HG03025 (cell line): ENCODE measurements around the gene FAS.

Source experiments
- ATAC-seq: cut with Tn5 transposase; IDR thresholded peaks from one replicate; pipeline ENCODE4 v1.9.1; 2021; ENCODE audit warnings: mild to moderate bottlenecking, moderate library complexity; ENCODE audit not compliant: unreplicated experiment, low FRiP score

FAS gene

DNA sequence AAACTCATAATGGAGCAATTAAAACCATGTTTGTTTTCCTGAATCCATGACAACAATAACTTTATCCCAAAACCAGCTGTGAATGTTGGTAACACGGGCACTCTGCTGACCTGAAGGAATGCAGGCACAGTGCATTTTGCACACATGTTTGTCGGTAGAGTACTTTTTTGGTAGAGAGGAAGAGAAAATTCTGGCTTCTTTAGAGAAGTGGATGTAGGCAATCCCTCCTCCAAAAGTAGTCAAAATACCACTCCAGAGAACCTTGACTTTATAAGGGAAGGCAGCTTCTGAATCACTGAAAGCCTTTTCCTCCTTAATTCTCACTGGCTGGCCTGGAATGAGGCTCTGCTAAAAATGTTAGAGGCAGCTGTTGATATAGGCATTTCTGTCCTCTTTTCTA lies 22.2 kb upstream of the FAS start:
- ATAC-seq, result no peak

DNA sequence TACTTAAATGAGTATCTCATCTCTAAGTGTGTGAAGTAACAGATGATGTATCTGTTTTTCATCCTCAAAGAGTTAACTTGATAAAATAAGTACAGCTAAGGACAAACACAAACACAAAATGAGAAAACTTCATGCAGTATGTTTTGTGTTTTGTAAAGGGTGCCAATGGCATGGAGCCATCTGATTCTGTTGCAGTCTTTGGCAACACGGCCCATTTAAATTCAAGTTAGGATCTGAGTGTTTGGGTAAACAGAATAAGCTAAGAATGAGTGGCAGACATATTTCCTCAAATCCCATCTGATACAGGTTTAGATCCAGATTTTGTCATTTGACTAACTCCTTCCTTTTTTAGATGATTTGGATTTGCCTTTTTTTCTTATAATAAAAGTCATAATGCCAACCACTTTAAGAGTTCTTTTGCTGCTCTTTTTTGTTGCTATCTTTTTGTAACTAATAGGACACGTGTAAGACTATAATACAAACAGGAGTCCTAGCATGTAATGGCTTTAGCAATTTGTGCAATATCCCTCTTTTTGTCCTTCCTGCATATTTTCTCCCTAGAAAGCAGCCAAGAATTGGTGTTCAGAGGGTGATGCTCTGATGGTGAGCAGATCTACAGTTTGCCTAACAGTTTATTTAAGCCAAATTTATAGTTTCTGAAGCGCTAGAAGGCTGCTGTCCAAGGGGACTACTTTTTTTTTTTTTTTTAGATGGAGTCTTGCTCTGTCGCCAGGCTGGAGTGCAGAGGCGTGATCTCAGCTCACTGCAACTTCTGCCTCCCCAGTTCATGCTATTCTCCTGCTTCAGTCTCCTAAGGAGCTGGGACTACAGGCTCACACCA lies 19.2 kb upstream of the FAS start:
- no peak for ATAC-seq

DNA sequence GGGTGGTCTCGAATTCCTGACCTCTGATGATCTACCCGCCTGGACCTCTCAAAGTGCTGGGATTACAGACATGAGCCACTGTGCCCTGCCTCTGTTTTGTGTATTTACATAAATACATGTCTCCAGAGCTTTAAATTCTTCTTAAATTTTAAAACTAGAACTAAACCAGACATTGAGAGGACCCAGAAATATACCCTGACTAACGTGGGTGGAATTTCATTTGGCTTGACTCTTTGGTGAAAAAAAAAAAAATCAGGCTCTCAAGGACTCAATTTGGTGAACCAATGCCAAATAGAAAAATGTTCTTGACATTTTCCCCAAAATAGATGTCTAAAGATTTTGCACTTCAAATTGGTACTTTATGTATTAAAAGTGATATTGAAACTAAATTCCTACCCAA lies 16.6 kb upstream of the FAS start:
- ATAC-seq, result no peak

DNA sequence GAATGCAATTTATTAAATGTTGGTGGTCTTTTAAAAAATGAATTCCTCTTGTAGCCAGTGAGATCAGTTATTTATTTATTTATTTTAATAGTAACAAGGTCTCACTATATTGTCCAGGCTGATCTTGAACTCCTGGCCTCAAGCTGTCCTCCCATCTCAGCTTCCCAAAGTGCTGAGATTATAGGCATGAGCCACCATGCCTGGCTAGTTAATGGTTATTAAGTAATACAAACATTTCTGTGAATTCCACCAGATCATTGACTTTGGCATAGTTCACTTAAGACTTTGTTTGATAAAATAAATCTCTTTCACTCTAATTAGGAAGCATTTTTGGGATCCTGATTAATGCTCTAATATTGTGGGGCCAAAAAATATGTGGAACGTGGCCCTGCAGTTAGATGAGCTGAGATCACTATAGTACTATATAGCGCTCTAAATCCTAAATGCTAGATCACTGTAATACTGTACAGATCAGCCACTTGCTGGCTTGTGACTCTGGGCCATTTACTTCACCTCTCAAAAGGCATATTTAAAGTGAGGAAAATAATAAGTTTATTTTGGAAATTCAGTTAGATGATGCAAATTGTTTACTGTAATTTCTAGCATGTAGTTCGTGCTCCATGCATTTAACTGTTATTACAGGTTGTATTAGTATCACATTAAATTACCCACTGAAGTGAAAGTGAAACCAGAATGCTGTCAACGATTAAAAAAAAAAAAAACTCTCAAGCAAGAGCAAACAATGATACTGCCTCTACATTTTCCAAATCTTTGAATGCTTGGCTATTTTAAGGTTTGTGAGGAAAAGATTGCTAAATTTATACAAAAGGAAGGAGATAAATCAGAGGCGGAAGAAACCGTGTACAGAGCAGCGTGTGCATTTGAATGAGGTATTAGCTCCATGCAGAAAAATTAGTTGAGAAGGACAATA lies 15.9 kb upstream of the FAS start:
- no peak for ATAC-seq

DNA sequence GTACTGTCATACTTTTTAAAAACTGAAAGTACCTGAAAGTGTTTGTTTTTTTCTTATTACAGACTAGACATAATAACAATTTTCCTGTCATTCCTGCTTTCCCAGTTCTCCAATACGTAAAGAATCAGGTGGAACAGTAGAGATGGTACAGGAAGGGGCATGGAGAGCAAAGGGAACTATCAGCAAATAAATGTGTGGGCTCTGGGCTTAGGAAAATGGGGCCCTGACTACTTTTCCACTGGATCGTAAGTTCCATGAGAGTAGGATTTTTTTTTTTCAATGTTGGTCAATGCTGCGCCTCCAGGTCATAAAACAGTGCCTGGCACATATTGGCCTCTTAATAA lies 15.2 kb upstream of the FAS start:
- ATAC-seq, result no peak

DNA sequence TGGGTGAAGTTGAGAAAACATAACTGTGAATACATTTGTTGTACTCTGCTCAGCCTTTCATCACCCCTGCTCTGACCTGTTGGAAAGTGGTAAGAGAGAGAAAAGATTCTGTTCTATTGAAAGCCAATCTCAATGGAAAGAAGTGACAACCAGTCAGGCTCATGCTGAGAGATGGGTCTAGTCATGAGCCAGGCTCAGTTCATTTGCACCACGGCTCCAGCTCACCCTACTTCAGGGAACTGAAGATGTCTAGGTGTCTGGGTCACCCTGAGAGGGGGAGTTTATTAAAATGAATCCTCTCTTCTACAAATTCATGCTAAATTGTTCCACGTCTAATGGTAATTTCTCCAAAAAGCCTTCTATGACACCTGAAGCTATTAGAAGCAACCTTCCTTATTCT lies 12.1 kb upstream of the FAS start:
- ATAC-seq, result no peak

DNA sequence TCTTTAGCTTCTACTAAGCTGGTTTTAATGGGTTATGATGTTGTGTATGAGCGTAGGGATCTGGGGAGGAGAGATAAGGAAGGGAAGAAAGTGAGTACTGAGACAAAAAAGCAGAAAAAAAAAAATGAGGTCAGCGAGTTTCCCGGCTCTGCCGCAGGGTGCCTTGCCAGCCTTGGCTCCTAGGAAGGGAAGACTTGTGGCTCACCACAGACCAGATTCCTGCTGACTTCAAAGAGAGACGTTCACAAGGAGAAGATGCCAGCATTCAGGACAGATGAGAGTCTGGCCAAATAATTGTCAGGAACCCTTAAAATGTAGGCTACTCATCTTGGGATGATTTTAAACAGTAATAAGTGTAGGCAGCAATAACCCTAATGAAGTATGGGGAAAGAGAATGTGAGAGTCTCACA lies 11.4 kb upstream of the FAS start:
- no peak for ATAC-seq

DNA sequence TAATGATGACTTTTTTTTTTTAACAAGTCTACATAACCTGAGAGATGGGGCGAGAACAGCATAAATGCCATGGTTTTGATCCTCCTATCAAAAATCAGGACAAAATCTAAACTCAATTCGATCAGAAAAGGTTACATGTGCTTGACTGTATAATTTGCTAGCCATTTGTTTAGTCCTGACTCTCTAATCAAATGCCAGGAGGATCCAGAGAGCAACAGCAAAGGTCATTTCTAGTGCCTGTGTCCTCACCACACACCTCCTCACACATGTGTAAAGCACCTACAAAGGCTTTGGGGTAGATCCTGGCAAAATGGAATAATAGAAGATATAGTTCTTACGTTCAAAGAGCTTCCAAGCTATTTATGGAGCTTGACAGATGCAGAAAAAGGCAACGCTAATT lies 11.0 kb upstream of the FAS start:
- ATAC-seq, result no peak

DNA sequence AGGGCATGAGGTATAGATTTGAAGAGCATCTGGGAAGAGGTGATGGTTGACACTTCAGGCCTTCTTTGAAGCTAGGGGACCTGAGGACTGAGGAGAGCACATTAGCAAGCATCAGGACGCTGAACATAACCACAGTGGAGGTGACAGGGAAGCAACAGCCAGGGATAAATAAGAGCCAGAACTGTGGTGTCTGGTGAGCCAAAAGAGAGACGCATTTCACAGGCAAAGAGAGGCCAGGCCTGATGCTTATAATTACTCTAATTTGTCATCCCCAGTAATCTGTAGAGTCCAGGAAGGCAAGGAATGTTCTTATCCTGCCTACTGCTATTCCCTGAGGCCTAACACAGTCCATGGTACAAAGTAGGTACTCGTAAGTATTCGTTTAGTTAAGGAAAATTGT lies 10.4 kb upstream of the FAS start:
- ATAC-seq, result no peak

DNA sequence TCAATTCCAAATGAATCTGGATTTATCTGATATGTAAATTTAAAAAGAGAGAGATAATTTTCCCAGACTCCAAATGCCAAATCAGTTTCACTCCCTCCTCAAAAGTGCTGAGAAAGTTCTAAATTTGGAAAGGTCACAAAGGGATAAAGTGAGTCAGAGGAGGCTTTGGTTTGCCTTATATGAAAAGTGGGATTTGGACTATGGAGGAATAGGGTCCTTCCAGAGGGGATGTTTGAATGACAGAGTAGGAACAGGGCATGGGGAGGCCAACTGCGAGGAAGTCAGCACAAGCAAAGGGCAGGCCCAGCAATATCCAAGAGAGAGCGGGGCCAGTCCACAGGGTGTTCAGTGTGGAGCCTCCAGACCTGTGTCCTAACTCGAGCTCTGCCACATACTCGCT lies 9.8 kb upstream of the FAS start:
- ATAC-seq, result no peak

DNA sequence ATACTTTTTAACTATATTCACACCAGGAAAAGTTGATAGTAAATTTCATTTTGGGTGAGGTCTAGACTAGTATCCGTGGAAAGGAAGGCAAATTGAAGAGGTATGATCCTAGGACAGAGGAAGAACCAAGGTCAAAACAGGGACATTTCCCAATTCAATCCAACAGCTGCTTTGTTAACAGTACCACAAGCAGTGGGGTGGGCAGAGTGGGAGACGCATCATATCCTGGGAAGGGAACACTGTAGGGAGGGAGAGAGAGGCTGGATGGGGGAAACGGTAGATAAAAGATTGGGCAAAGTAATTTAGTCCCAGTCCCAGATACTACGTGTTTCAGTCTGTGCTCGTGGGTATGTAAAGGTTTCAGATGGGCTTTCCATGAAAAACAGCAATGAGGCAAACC lies 9.2 kb upstream of the FAS start:
- ATAC-seq, result no peak

DNA sequence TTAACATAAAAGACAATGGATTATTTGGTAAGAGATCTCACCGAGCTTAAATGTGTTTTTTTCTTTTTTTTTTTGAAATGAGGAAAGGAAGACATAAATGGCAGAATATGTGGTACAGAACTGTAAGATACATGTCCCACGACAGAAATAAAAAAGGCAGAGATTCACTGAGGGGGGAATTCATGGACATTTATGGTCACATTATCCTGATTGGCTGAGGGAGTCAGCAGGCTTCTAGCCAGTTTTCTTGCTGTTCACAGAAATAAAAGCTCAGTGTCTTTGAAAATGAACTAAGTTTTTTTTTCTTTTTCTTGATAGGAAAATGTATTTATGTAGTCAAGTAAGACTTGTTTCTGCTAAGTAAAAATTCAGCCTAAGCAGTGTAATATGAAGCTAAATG lies 8.2 kb upstream of the FAS start:
- ATAC-seq, result no peak

DNA sequence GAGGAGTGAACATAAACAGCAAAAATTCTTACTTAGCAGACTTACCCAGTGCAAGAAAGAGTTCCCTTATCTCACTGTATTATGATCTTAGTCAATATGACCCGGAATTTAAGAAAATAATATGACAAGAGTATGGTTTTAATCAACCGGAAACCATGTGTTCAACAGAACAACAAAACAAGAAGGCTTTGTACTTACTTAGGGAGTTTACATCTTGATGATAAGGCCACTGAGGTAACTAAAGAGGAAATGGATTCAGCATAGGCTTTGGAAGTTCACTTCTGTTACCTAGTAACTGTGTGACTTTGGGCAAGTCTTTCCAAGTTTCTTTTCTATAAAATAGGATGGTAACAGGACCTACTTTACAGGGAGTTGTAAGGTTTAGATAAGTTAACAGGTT lies 7.4 kb upstream of the FAS start:
- no peak for ATAC-seq

DNA sequence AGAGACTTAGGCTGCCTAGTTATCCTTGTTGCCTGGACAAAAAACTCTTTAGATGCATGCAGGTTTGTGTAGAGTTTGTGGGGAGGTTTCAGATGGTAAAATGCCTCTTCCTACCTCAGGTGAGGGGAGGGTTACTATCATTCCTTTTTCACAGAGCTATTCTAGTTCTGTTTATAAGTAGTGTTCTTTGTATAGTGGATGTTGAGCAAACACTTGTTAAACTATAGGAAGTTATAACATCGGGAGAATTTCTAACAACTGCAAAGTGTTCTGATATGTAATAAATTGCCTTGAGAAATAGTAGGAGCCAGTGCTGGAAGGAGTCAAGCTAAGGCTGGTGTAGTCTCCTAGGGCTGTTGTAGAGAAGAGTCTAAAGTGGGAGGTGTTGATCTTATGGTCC lies 6.7 kb upstream of the FAS start:
- ATAC-seq, result no peak

DNA sequence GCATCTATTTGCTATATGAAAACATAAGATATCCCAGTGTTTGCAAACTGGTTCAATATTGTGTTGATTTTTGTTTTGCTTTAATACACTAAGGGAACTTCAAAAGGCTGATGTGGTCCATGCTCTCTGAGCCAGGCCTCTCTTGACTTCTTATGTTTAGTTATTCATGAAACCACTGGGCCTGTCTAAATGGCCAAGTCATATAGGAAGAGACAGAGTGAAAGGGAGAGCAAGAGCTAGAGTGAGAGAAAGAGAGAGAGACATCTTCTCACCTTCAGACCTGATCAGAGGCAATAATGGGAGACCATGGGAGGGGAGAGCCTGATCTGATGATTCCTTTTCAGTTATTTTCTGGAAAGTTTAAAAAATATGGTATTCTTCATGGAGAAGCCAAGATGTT lies 6.1 kb upstream of the FAS start:
- ATAC-seq, result no peak

DNA sequence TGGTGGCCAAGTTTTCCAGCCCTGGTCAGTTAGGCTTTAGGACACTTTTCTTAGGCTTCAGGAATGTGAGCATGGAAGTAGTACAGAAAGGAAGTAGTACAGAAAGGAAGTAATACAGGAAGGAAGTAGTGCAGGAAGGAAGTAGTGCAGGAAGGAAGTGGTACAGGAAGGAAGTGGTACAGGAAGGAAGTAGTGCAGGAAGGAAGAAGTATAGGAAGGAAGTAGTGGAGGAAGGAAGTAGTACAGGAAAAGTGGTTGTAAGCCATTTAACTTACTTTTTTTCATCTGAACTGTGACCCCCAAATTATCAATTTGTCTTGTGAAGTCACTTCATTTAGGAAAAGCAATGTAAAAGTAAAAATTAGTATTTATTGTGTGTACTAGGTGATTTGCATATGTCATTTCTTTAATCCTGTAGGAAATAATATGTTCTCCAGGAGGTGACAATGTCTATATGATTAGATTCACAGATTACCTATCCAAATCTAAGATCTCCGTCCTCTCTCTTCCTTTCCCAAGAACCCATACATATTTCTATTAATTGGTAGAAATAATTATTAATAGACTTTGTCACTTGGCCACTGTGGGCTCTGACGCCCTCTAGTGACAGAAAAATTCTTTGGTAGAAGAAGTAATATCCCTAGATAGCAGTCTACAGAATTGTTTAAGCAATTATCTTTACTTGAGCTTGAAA lies 3.9 kb upstream of the FAS start:
- ATAC-seq, result no peak

DNA sequence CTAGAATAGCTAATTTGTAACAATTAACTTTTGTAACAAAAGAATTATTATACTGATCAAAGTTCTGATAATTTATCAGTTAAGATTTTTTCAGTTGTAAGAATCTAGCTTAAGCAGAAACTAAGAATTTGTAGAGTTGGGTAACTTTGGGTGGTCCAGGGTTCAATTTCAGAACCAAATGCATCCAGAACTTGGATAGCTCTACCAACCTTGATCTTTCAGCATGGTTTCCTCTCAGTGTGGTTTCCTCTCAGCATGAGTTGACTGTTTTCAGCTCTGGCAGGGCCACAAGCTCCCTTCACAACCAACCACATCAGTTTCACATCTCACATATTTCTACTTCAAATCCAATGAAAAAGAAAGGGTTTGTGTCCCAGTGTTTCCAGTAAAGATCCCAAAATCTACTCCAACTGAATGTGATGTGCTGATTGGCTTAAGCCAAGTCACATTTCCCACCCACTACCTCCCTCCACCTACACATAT lies 3.3 kb upstream of the FAS start:
- ATAC-seq, result no peak

DNA sequence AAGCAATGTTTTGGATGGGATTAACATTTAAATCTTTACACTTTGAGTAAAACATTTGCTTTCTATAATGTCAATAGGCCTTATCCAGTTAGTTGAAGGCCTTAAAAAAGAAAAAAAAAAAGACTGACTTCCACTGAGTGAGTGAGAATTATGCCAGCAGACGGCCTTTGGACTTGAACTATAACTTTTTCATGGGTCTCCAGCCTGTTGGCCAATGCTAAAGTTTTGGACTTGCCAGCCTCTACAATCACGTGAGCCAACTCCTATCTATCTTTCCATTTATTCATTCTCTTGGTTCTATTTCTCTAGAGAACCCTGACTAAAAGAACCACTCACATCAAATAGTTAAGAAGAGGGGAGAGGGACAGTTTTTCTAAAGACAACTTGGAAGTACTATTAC lies 2.8 kb upstream of the FAS start:
- no peak for ATAC-seq

DNA sequence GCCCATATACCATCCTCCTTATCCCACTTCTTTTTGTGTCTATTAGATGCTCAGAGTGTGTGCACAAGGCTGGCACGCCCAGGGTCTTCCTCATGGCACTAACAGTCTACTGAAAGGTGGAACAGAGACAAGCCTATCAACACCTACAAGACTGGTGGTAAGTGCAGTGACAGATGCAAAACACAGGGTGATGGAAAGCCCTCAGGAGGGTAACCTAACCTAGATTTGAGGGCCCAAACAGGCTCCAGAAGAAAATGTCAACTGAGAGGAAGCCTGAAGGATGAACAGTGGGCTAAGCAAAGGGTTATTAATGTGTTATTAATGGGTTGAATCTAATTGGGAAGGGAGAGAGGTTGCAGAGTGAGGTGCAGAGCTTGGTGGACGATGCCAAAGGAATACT lies 1.2 kb upstream of the FAS start:
- no peak for ATAC-seq

DNA sequence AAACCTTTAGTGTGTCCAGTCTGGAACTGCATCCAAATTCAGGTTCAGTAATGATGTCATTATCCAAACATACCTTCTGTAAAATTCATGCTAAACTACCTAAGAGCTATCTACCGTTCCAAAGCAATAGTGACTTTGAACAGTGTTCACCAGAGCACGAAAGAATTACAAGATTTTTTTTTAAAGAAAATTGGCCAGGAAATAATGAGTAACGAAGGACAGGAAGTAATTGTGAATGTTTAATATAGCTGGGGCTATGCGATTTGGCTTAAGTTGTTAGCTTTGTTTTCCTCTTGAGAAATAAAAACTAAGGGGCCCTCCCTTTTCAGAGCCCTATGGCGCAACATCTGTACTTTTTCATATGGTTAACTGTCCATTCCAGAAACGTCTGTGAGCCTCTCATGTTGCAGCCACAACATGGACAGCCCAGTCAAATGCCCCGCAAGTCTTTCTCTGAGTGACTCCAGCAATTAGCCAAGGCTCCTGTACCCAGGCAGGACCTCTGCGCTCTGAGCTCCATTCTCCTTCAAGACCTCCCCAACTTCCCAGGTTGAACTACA lies 694 bp upstream of the FAS start:
- no peak for ATAC-seq
